IPS DF 19.7 (cell line): Measurements from ENCODE around the gene ZNF597.

Source experiments
- DNase-seq: peaks from one replicate; pipeline ENCODE4 v3.0.0-alpha.2; 2013; ENCODE audit warnings: low read depth, low spot score

ZNF597 gene, protein sequence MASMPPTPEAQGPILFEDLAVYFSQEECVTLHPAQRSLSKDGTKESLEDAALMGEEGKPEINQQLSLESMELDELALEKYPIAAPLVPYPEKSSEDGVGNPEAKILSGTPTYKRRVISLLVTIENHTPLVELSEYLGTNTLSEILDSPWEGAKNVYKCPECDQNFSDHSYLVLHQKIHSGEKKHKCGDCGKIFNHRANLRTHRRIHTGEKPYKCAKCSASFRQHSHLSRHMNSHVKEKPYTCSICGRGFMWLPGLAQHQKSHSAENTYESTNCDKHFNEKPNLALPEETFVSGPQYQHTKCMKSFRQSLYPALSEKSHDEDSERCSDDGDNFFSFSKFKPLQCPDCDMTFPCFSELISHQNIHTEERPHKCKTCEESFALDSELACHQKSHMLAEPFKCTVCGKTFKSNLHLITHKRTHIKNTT

DNA sequence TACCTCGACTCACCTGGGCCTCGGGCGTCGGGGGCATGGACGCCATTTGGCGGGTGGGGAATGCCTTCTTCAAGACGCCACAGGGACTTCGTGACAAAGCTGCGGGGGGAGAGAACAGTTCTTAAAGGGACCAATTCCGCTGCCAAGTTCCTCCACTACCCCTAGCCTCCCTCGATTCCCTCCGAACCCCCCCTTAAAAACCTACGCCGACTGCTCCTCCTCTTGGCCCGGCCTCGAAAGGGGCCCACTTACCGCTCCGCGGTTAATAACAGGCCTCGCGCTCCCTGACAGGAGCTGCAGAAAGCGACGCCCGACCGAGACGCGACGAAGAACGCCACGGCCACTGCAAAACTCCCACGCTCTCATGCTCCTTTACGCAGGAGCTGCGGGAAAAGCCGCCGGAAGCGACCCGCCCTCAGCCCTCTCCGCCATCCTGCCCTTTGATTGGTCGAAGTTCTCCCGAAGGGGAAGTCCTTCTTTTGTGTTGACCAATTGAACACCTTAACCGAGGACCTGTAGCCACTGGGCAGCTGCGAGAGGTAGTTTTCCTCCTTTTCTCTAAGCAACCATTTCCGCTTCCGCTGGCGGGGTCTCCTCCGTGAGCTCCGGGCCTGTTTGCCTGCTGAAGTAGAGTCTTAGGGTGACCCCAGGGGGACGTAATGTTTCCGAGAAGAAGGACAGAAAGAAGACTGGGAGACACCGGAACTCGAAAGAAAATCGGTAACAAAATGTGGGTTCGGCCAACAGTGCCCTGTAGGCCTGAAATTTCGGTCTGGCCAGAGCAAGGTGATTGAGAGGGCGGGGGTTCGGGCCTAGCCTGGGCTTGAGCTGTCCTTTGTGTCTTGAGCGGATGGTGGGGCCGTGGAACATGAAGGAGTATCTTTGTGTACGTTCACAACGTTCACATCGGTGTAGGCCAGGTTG lies at the start of gene ZNF597, which contains the start of gene NAA60:
ZNF597 (minus strand) TSS at position 397 of the 924 bp plus-strand sequence; CDS start at position 46, 351 bp downstream.
NAA60 (plus strand) TSS at position 573 of the 924 bp plus-strand sequence. CDS start 32,548 bp downstream, outside the sequence.
- peak; percentile 86 for DNase-seq

DNA sequence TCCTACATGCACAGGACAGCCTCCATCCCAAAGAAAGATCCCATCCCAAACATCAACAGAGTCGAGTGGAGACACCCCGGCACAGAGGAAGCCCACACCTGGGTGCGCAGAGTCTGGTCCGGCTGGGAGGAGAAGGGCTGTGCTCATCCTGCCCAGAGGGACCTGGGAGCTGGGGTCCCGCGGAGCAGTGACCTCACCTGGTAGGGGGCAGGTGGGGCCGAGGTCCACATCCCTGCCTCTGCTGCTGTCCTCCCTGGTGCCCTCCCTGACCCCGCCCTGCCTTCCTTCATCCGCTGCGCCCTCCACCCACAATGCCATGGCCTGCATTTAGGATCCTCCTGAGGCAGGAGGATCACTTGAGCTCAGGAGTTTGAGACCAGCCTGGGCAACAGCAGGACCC lies 49.1 kb upstream of the ZNF597 start:
- no peak for DNase-seq

DNA sequence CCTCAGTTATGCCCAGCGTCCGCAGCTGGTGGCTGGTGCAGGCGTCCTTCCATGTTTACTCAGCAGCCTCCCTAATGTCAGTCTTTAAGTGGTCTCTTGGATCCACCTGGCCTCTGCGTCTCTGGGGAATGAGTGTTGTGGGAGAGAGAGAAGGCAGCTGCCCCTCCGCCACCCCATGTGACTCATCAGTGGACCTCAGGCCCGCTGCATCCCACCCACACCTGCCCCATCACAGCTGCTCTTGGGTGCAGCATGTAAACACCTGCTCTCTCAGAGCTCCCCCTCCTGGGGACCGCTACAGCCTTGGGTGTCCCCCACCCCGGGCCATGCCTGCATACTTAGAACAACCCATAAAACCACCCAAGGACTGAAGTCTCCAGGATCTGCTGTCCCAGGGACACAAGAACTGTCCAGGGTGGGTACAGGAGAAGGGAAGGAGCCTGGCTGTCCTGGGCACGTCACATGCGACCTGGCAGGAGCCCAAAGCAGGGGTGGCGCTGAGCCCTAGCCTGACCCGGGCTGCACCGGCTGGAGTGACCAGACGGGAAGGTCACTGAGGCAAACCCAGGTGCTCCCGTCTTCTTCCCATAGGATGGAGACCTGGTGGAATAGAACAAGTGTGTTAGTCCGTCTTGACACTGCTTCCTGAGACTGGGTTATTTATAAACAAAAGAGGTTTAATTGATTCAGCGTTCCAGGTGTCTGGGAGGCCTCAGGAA lies 47.8 kb upstream of the ZNF597 start:
- DNase-seq = no peak

DNA sequence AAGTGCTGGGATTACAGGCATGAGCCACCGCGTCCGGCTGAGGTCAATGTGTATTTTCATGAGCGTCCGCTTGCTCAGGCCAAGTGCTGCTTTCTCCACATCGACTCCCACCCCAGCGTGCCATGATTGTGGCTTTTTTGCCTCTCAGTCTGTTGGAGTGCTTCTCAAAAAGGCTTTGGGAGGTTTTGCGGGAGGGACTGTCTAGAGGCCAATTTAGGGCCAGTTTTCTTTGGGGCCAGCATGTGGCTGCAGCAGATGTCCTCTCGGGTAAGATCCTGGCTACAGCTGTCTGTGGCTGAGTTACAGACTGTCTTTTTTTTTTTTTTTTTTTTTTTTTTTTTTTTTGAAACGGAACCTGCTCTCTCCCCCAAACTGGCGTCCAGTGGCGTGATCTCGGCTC lies 45.5 kb upstream of the ZNF597 start:
- DNase-seq = no peak

DNA sequence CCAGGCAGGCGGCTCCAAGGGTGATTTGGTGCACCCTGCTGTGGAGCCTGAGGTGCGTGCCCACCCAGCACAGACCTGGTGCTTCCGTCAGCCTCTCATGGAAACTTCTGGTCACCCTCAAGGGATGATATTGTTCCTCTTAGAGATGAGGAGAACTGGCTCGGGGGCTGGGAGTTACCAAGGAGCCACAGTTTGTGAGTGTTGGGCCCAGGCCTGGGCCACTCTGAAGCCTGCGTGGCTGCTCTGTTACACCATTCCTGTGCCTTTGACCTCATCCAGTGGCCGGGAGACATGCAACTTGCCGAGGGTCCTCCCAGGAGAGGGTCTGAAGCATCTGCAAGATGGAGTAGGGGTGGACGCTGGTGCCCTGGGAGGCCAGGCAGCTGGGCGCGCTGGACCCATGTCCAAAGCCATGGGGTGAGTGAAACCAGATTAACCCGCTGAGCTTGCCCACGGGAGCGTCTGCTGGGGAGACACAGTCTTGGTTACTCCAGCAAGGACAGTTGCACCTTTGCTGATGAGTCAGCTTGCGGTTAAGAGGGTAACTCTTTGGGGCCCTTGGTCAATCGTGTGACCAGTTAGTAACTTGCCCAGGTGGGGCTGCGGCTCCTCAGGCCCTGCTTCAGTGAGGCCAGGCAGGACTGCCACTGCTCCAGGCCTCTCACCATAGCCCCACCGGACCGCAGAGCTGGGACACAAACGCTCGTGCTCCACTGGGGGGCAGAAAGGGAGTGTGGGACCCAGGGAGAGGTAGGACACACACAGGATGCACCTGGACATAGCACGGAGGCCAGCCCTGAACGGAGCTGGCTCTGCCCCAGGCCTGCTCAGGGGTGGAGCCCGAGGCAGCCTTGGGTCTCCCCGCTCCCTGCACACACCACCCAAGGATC lies 44.5 kb upstream of the ZNF597 start:
- DNase-seq = no peak

DNA sequence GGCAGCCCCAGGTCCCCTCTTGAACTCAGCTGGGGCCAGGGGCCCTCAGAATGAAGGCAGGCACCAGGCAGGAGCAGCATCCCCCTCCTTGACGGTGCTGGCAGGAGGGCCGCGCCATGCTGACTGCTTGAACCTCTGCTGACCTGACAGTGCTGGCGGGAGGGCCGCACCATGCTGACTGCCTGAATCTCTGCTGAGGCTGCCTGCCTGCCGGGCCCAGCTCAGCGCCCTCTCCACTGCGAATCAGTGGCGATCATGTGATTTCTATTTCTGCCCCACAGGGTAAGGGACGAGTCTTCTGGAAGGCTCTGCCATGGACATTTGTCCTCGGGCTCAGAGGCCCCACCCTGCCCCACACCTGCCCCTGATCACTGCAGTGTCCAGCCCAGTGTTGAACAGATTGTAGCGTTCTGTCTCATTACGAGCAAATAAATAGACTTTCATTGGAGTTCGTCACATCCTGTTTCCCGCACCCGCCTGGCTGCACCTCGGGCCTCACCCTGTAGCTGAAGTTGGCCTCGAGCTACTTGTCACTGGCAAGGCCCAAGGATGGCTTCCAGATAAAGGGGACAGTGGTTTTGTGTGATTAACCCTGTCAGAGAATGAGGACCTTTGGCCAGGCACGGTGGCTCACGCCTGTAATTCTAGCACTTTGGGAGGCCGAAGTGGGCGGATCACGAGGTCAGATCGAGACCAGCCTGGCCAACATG lies 43.4 kb upstream of the ZNF597 start:
- no peak for DNase-seq

DNA sequence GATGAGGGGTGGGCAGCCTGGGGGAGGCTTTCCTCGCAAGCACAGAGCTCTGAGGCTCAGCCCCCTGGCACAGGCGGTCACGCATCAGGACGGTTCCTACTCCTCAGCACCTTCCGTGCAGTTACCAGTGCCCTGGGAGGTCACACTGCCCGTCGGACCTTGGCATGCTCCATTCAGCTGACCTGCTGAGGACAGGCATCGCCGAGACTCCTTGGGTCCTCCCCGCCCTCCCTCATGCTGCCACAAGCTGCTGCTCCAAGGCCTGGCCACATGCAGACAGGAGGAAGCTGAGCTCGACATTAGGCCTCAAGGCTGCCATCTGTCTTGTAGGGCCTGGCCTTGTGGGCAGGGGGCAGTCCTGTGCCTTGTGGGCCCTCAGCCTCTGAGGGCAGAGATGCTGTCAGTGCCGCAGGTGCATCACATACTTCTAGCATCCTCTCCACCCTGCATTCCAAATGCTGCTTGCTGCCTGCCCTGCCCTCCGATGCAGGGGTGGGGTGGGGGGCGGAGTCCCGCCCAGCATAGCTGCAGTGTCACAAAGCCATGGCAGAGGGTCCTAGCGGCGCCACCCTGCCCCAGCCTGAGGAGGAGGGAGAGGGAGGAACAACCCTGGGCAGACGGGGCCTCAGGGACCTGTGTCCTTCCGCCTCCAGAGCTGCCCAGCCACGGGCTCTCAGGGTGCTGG lies 42.7 kb upstream of the ZNF597 start:
- no peak for DNase-seq

DNA sequence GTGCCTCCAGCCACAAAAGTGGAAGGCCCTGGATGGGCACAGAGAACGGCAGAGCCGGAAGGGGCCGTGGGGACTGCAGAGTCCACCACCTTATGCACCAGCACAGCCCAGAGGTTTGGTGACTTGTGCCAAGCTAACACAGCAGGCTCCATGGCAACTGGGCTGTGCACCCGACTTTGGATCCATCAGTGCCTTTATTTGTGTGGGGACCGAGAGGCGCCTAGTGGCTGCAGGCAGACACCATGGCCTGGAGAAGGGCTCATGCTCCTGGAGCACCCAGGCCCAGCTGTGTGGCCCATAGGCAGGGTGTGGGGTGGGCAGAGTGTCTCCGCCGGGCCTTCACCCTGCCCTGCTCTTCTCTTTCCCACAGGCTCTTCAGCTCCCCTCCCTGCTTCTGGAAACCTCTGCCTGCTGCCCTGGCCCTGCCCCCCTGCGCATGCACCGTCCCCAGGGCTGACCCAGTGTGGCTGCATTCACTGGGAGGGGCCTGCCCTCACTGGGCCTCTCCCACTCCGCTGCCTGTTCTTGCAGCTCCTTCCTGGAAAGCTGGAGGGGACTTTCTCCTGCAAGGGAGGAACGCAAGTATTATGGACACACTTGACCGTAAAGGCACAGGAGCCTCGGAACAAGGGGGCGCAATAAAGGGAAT lies 41.9 kb upstream of the ZNF597 start:
- no peak for DNase-seq

DNA sequence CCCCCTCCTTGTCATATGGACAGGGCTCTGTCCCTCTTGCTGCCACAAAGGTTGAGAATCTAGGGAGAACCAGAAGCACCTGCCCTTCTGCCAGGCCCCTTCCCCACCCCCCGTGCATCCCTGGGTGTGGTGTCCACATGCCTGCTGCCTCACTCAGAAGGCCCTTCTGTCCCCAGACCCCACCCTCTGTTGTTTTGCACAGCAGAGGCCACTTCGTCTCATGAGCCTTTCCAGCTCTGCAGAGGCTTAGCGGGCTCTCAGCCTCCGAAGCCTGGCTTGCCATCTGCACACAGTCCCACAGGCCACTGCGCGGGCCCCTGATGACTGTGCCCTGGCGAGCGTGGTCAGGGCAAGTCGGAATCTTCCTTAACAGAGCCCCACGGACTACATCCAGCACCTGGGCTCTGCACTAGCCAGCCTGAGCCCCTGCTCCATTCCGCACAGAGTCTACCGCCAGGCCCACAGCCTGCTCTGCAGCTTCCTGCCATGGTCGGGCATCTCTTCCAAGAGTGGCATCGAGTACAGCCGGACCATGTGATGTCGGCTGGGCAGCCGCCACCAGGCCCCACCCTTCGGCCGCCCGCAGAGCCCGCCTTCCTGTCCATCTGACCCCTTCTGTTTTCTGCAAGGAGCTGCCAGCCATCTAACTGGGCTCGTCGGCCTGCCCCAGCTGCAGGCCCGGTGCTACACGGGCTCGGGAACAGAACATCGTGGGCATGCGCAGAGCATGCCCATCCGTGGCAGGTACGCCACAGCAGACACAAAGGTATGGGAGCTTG lies 41.2 kb upstream of the ZNF597 start:
- no peak for DNase-seq

DNA sequence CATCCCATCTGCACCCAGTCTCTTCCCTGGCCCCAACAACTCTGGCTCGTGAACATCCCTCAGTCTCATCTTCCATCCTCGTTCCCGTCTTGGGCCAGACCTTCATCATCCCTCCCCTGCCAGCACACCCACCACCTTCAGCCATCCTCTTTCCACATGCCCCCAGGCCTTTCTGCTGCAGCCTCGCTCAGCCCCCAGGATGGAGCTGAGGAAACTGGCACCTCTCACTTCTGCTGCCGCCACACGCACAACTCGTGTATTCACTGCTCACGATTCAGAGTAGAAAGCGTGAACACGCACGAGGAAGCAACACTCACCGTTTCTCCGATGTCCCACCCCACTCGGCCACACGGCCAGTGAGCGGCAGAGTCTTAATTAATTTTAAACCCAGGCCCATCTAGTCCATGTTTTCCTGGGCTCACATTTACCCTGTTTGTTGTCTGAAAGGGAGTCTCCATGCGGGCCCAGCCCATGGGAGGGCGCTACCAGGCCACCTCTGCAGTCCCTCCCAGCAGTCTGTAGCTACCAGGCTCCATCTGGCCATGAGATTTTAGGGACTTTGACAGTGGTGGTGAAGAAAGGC lies 39.4 kb upstream of the ZNF597 start:
- no peak for DNase-seq

DNA sequence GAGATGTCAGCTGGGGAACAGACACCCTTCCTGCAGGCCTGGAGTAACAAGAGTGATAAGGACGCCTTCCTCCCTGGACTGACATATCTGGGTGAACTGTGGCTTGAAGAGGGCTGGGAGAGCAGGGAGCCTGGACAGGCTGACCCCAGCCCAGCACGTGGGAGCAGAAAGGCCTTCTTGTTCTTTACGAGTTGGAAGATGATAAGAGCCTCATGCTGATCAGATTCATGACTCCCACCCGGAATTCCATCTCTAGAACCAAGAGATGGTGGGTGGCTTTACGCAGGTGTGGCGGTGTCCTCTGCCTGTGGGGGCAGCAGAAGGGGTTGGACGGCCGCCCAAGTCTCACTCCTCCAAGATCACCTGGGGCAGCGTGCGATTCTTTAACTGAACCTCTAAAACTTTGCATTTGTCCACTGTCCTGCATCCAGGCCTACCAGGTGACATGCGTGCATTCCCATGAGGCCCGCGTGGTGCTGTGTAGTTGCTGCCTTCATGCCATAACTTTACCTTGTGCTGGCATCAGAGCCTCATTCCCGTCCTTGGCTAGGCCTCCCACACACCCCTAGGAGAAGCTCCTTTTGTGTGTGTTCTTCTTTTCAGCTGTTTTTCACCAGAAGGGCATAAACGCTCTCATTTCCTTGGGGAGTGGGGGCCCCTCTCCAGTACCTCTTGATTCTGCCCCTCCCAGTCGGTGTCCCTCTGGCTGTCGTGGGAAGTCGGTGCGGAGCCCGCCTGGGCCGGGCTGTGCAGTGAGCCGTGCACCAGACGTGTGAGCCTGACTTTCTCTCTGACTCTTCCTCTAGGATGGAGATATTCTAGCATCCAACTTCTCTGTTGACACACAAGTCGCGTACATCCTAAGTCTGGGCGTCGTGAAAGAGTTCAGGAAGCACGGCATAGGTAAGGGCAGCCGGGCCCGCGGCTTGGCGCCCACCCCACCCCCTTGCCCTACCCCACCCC lies 38.7 kb upstream of the ZNF597 start:
- no peak for DNase-seq

DNA sequence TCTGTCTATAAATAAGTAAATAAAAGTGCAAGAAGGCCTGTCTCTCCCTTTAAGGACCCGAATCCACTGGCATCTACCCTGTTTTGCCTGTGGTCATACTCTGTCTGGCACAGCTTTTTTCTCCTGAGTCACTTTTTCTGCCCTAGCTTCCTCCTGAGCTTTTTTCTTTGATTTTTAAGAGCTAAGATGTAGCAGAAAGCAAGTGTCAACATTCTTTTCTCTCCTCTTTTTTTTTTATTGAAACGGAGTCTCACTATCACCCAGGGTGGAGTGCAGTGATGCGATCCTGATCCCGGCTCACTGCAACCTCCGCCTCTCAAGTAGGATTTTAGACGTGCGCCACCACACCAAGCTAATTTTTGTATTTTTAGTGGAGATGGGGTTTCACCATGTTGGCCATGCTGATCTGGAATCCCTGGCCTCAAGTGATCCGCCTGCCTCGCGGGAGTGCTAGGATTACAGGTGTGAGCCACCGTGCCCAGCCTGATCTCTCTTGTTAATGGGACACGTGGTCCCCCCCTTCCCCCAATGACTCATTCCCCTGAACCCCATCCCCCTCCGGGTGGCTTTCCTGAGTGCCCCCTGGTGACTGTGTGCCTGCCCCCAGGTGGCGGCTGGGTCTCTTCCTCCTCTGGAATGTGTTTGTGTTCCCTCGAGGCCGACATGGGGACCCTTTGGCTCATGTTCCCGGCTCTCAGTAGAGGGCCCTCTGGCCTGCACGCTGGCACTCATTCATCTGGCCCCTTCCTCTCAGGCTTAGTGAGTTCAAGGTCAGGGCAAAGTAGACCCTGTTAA lies 37.8 kb upstream of the ZNF597 start:
- no peak for DNase-seq

DNA sequence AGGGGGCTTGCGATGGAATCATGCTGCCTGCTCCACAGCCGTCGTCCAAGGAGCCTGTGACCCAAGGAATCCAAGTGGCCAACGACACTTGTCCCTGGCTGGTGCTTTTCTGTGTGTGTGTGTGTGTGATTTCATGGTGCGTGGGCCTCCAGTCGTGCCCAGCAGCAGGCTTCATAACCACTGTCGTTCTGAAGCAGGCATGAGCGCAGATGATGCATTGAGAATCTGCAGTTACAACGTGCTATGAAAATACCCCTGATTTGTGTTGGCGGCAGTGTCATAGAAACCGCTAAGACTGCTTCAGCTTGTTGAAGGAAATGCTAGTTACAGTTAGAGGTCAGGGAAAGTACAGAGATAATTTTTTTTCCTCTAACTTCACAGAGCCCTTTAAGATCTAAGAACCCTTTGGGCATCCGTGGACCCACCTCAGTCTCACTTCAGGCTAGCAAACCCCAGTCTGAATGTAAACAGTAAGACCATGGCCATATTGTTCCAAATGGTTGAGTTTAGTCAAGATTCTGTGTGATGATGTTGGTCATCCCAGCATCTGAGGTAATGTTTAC lies 36.4 kb upstream of the ZNF597 start:
- no peak for DNase-seq

DNA sequence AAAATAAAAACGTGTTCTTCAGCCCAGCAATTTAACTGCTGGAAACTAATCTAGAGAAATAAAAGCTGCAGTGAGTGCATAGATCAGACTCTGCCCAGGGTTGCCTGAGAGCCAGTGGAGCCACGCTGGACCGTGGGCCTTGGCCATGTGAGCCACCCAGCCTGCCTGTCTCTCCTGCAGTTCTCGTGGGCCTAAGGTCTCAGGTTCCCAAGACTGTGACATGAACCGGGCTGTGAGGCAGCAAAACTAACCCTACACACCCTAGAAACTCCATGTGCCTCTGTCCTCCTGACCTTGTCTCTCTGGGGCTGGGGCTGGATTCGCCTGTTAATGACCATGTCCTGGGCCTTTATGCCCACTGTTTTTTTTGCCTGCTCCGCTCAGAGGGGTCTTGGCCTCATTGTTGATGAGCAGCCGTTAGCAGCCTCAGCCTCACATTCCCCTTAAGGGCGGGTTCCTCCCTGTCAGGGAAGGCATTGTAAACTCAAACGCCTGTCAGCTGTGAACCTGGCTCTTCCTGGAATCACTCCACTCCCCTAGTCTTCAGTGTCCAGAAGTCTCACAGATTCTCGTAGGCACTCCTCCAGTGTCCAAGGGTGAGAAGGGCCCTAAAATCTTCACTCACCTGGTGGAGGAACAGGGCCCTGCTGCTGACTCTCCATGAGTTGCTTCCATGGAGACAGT lies 35.1 kb upstream of the ZNF597 start:
- no peak for DNase-seq

DNA sequence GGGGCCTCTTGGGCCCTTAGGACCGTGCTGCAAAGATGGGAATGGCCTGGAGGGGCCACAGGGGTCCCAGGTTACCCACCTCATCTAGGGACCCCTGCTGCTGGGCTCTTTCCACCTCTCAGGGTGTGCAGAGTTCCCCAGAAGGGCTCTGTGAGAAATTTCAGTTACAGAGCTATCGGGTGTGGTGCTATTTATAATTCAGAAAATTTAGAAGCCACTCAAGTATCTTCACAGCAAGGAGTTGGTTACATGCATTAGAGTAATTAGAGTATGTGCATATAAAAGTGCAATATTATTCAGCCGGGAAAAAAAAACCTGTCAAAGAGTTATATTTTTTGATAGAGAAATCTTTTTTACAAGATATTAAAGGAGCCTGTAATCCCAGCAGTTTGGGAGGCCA lies 33.1 kb upstream of the ZNF597 start:
- no peak for DNase-seq
